ENCODE measurements around the gene PFKP. TPM values are rescaled to one million over a fixed set of nuclear protein-coding genes. Genes with fewer than 3 reads are reported as not detected.
A peak's percentile ranks its signal among the peaks of the same experiment; 100 is the strongest.

PFKP gene
- total and polyA plus RNA-seq, 5 donors, result 86.8 to 120 (median 113) TPM

DNA sequence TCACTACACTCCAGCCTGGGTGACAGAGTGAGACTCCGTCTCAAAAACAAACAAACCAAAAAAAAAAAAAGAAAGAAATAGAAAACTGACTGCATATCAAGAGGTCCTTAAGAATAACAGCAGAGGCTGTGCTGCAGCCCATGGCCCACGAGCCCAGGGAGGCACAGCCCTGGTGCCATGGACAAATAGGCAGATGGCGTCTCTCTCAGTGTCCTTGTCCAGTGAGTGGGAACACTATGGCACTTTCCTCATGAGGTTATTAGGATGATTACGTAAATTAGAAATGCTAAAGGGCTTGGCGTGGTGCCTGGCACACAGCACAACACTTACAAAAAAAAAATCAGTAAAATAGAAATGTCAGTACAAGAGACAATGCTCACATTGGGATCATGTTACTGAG, 33.4 kb upstream of the PFKP start:
- Histone ChIP-seq H3K4me1 (ENCODE audit: control insufficient read depth, insufficient read depth, low read length) (no peaks in the 10 kb centered on the region), H3K9me3 (ENCODE audit: control insufficient read depth, low read length) (no peaks in the 10 kb centered on the region), H3K27me3 (ENCODE audit: control insufficient read depth, insufficient read depth) (peaks cover 9% of the 10 kb centered on the region), H3K27ac (ENCODE audit: low read length) (no peak overlapping the region), H3K4me3 (ENCODE audit: low read length) (no peak overlapping the region)
- 75% methylated on average over 5 of the region's 5 CpGs for WGBS
- ATAC-seq (no peak), DNase-seq (no peak)
- intact Hi-C loops (cut with DNase I), result no loop called here

DNA sequence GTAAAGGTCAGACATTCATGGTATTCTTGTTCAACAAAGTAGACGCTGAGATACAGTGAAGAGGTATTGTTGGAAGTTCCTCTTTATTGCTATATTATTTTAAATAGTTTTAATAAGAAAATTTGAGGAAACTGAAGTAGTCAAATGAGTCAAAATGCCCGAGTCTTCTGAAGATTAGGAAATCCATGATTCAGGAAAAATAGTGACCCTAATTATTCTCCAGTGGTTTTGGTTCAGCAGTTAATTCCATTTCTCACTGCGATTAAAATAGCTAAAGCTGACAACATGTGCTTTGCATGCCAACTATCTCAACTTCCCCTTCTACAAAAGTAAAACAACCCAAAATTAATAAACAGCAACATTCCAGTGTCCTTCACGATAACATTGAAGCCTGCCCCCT, 32.7 kb upstream of the PFKP start:
- DNase-seq, result no peak
- no peak overlapping the region for H3K4me3 ChIP-seq (ENCODE audit: low read length)
- intact Hi-C loops (cut with DNase I), result no loop called here
- H3K4me1 ChIP-seq (ENCODE audit: control insufficient read depth, insufficient read depth, low read length), result no peaks in the 10 kb centered on the region
- H3K9me3 ChIP-seq (ENCODE audit: control insufficient read depth, low read length), result no peaks in the 10 kb centered on the region
- ATAC-seq, result no peak
- WGBS, result 57% methylated on average over 4 of the region's 4 CpGs
- H3K27ac ChIP-seq (ENCODE audit: low read length), result no peak overlapping the region
- peaks cover 9% of the 10 kb centered on the region for H3K27me3 ChIP-seq (ENCODE audit: control insufficient read depth, insufficient read depth)

DNA sequence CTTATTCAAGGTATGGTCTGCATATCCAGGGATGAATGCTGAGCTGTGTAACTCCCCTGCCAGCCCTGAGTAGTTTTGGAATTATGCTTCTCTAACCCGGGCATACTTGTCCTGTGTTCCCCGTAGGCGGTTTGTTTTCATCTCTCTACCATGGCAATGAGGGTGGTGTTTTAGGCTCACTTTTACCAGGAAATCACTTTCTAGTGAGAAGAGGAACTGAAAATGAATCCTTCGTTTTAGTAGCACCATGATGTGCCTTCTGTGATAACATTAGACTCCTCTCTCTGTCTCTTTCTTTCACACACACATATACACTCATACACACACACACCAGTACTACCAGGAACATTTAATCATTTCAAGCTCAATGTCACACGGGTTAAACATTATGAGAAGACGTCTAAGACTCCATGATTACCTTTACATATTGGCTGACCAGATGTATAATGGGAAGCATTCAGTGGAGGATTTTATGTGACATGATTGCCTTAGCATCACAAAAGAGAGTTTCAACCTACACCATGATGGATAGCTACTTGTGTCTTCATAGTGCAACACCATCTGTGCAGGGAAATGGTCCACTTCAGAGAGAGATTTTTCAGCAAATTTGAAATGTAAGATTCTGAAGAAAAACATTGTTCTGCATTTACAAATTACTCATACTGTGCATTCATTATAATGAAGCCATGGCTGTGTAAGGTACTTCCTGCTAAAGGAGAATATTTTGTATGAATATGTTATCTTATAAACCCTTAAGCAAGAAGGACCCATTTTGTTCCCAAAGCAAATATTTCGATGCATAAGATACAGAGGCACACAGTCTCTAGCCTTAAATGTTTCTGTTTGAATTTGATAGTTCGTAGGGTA, 31.0 kb upstream of the PFKP start:
- Histone ChIP-seq H3K4me1 (ENCODE audit: control insufficient read depth, insufficient read depth, low read length) (no peaks in the 10 kb centered on the region), H3K27ac (ENCODE audit: low read length) (no peak overlapping the region), H3K9me3 (ENCODE audit: control insufficient read depth, low read length) (no peaks in the 10 kb centered on the region), H3K4me3 (ENCODE audit: low read length) (no peak overlapping the region), H3K27me3 (ENCODE audit: control insufficient read depth, insufficient read depth) (peaks cover 8% of the 10 kb centered on the region)
- ATAC-seq, result no peak
- intact Hi-C loops (cut with DNase I), result no loop called here
- WGBS, result 68% methylated on average over 8 of the region's 8 CpGs
- no peak for DNase-seq

DNA sequence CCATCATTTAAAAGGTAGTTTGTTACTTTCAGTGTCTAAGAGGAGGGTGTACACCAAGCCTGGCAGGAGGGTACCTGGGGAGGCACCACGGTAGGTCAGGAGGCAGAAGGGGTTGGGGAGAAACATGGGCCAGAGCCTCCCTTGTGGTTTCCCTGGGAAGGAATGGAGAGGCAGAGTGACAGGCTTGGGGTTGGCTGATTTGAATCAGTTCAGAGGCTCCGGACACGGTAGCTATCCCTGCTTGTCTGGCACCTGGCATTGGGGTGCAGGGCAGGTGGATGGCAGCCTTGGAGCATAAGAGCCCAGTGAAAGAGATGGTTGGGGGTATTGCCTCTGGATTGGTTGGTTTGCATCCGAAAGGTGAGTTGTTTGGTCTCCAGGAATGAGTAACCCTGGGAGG, 30.2 kb upstream of the PFKP start:
- DNase-seq (no peak), ATAC-seq (no peak)
- H3K4me3 ChIP-seq (ENCODE audit: low read length), result no peak overlapping the region
- 88% methylated on average over 4 of the region's 4 CpGs for WGBS
- H3K27ac ChIP-seq (ENCODE audit: low read length), result no peak overlapping the region
- peaks cover 6% of the 10 kb centered on the region for H3K27me3 ChIP-seq (ENCODE audit: control insufficient read depth, insufficient read depth)
- no peaks in the 10 kb centered on the region for H3K4me1 ChIP-seq (ENCODE audit: control insufficient read depth, insufficient read depth, low read length)
- intact Hi-C loops (cut with DNase I), result no loop called here
- H3K9me3 ChIP-seq (ENCODE audit: control insufficient read depth, low read length), result no peaks in the 10 kb centered on the region

DNA sequence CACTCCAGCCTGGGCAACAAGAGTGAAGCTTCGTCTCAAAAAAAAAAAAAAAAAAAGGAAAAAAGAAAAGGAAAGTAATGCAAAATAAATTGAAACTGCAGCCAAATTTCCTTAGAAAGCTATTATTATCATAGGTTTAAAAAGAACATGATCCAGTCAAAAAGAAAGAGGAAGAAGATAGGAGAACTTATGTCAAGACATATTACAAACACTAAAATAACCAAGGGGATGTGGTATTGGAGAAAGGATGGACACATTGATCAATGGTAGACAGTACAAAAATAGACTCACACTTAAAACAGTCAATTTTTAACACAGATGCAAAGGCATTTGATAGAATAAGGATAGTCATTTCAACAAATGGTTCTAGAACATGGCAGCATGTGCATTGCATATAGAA, 27.3 kb upstream of the PFKP start:
- DNase-seq, result no peak
- H3K9me3 ChIP-seq (ENCODE audit: control insufficient read depth, low read length), result no peaks in the 10 kb centered on the region
- H3K4me3 ChIP-seq (ENCODE audit: low read length), result no peak overlapping the region
- WGBS, result 67% methylated on average over 1 of the region's 1 CpG
- H3K4me1 ChIP-seq (ENCODE audit: control insufficient read depth, insufficient read depth, low read length), result no peaks in the 10 kb centered on the region
- H3K27ac ChIP-seq (ENCODE audit: low read length), result no peak overlapping the region
- intact Hi-C loops (cut with DNase I), result loop anchor here in 2 of 4 donors (5.0 kb wide), 1 partner anchor 113 kb away; no protein-coding TSS in a partner anchor
- ATAC-seq, result no peak
- H3K27me3 ChIP-seq (ENCODE audit: control insufficient read depth, insufficient read depth), result peaks cover 6% of the 10 kb centered on the region

DNA sequence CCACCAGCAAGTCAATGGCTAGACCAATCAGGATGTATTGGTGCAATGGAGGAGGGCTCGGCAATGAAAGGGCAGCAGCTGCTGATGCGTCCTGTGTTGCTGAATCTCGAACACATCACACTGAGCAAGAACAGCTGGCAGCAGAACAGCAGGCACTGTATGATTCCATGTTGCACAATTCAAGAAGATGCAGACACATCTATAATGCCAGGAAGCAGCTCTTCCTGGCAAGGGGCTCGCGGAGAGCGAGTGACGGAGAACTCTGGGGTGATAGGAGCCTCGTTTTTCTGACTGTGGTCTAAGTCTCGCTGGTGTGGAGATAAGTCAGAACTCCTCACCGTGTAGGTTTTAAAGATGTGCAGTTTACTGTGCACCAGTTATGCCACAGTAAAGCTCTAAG, 24.8 kb upstream of the PFKP start:
- WGBS, result 58% methylated on average over 10 of the region's 10 CpGs
- DNase-seq (no peak), ATAC-seq (no peak)
- Histone ChIP-seq H3K4me1 (ENCODE audit: control insufficient read depth, insufficient read depth, low read length) (no peaks in the 10 kb centered on the region), H3K27ac (ENCODE audit: low read length) (no peak overlapping the region), H3K9me3 (ENCODE audit: control insufficient read depth, low read length) (no peaks in the 10 kb centered on the region), H3K4me3 (ENCODE audit: low read length) (no peak overlapping the region), H3K27me3 (ENCODE audit: control insufficient read depth, insufficient read depth) (peaks cover 2% of the 10 kb centered on the region)
- intact Hi-C loops (cut with DNase I), result loop anchor here in 2 of 4 donors (5.0 kb wide), 1 partner anchor 115 kb away; no protein-coding TSS in a partner anchor

DNA sequence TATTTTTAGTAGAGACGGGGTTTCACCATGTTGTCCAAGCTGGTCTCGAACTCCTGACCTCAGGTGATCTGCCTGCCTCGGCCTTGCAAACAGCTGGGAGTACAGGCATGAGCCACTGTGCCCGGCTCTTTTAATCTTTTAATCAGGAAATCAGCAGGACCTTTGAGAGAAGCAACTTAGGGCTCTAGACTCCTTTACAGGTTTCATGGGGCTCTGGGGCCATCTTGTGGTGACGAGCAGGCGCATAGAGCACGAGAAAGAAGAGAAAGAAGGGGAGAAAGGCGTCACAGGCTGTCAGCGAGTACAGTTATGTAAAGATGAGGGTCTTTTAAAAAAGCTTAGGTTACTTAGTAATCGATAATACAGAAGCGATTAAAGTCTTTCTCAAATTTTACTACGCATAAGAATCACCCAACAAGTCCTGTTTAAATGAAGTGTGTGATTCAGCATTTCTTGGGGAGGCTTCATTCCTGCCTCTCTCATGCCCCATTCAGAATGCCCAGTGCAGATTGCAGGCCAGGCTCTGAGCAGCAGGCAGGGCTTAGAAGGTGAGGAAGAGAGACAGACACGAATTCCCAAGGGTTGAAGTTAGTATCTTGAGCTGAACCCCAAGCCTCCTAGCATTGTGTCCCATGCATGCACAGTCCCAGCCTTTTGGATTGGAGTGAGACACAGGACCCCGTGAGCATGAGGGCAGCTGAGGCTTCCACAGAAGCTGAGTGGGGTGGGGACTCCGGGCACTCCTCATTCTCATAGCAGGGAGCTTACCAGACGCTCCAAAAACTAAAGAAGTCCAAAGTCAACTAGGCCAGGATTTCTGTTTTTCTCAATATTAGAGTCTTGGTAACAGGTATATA, 23.6 kb upstream of the PFKP start:
- no peak overlapping the region for H3K27ac ChIP-seq (ENCODE audit: low read length)
- H3K9me3 ChIP-seq (ENCODE audit: control insufficient read depth, low read length), result no peaks in the 10 kb centered on the region
- H3K4me3 ChIP-seq (ENCODE audit: low read length), result no peak overlapping the region
- H3K27me3 ChIP-seq (ENCODE audit: control insufficient read depth, insufficient read depth), result no peaks in the 10 kb centered on the region
- ATAC-seq, result peak; percentile 77 to 85
- intact Hi-C loops (cut with DNase I), result loop anchor here in 2 of 4 donors (5.0 kb wide), 1 partner anchor 116 kb away; no protein-coding TSS in a partner anchor
- peak; percentile 56 to 78 (median 71) for DNase-seq
- no peaks in the 10 kb centered on the region for H3K4me1 ChIP-seq (ENCODE audit: control insufficient read depth, insufficient read depth, low read length)
- WGBS, result 26% methylated on average over 16 of the region's 16 CpGs

DNA sequence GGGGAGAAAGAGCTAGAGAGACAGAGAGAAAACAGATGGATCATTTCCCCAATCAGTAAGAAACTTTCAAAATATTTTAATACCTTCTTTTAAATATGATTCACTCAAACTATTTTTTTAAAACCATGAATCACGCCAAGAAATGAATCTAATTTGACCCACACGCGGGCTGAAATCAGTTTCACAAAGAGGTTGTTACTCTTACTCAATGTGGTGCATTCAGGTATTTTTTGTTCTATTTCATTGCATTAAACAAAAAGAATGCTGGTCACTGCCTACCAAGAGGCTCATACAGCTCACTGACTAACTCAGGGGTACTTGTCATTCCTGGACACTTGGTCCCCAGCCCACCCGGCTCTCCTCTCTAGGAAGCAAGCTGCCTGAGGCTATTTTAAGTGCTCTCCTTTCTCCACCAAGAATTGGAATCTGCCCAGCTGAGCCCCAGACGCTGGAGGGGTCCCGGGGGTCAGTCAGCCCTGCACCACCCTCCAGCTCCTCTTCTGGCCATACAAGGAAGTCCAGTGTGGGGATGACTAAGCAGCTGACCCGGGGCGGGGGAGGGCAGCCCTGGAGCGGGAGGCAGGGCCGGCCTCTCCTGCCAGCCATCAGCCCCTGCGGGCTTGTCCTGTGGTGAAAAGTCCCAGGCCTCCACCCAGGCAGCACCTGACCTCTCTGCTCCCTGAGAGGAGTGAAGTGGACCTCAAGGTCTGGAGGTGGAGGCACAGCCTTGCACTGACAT, 21.7 kb upstream of the PFKP start:
- H3K4me3 ChIP-seq (ENCODE audit: low read length), result no peak overlapping the region
- 22% methylated on average over 11 of the region's 11 CpGs for WGBS
- no peaks in the 10 kb centered on the region for H3K9me3 ChIP-seq (ENCODE audit: control insufficient read depth, low read length)
- no peaks in the 10 kb centered on the region for H3K27me3 ChIP-seq (ENCODE audit: control insufficient read depth, insufficient read depth)
- ATAC-seq (peak; percentile 83 to 87), DNase-seq (peak; percentile 71 to 83 (median 75))
- intact Hi-C loops (cut with DNase I), result no loop called here
- H3K4me1 ChIP-seq (ENCODE audit: control insufficient read depth, insufficient read depth, low read length), result no peaks in the 10 kb centered on the region
- H3K27ac ChIP-seq (ENCODE audit: low read length), result no peak overlapping the region

DNA sequence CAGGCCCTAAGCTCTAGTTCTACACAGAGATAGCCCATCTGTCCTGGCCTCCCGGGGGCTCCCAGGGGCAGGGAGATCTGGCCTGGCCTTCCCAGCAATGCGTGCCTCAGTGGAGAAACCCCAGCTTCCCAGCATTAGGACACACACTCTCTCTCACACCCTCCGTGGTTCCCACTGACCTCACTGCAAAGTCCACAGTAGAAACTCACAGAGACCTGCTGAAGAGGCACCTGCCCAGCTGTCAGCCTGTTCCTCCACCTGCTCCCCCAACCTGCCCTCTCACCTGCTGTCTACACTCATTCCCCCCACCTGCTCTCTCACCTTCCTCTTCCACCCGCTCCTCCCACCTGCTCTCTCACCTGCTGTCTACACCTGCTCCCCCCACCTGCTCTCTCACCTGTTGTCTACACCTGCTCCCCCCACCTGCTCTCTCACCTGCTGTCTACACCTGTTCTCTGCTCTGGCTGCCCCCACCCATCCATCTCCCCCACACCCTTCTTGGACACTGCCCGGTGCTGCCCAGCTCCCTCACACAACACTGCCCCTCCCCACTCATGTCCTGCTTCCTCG, 21.1 kb upstream of the PFKP start:
- intact Hi-C loops (cut with DNase I), result no loop called here
- no peaks in the 10 kb centered on the region for H3K9me3 ChIP-seq (ENCODE audit: control insufficient read depth, low read length)
- H3K27me3 ChIP-seq (ENCODE audit: control insufficient read depth, insufficient read depth), result no peaks in the 10 kb centered on the region
- WGBS, result 64% methylated on average over 6 of the region's 6 CpGs
- ATAC-seq (peak in 1 of 2 donors; percentile 7), DNase-seq (no peak)
- H3K27ac ChIP-seq (ENCODE audit: low read length), result no peak overlapping the region
- no peak overlapping the region for H3K4me3 ChIP-seq (ENCODE audit: low read length)
- H3K4me1 ChIP-seq (ENCODE audit: control insufficient read depth, insufficient read depth, low read length), result no peaks in the 10 kb centered on the region

DNA sequence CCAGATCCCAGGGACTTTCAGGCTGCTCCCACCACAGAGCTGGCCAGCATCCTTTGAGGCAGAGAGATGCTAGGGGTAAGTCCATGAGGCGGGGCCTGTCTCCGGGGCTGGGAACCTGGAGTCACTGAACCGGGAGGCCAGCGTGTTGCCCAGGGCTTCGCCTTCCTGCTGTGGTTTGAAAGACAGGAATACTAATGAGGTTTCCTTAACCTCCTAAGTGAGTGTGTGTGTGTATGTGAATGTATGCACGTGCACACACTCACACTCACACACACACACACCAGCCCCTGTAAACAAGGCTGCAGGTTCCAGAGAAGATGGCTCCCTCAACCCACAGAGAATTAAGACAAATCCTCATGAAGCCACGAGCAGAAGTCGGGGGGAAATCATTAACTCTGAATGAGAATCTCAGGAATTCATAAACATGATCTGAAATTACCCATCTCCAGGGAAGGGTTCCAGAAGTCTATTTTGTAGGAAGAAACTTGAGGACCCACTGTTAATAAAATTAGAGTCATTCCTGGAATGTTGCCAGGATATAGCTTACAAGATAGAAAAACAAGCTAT, 20.3 kb upstream of the PFKP start:
- DNase-seq (peak in 1 of 3 donors; percentile 24), ATAC-seq (no peak)
- WGBS, result 70% methylated on average over 8 of the region's 8 CpGs
- Histone ChIP-seq H3K4me3 (ENCODE audit: low read length) (no peak overlapping the region), H3K9me3 (ENCODE audit: control insufficient read depth, low read length) (no peaks in the 10 kb centered on the region), H3K27ac (ENCODE audit: low read length) (no peak overlapping the region), H3K4me1 (ENCODE audit: control insufficient read depth, insufficient read depth, low read length) (no peaks in the 10 kb centered on the region), H3K27me3 (ENCODE audit: control insufficient read depth, insufficient read depth) (no peaks in the 10 kb centered on the region)
- intact Hi-C loops (cut with DNase I), result no loop called here

All from right cardiac atrium (tissue), 5 donors.